OCI-LY3 (cell line): ENCODE results near the gene PALD1.
A peak's percentile ranks its signal among the peaks of the same experiment; 100 is the strongest.

Experiments
- H2AFZ ChIP-seq: fragments of 200-600, 300-600 bp; shearing (Covaris generic); 2 replicates; pipeline ENCODE4 v1.6.0; 2014; ENCODE audit warnings: antibody characterized with exemption, low read depth, low read length
- H3K27ac ChIP-seq: fragments of 200-600, 300-600 bp; sonication (generic); 2 replicates; pipeline ENCODE4 v1.5.1; 2014; ENCODE audit warnings: mild to moderate bottlenecking, low read length, moderate library complexity, mixed read lengths
- H3K27me3 ChIP-seq: fragments of 200-600, 300-600 bp; sonication (generic); 2 replicates; pipeline ENCODE4 v1.6.1; 2014; ENCODE audit warnings: low read depth, low read length, mixed read lengths
- H3K36me3 ChIP-seq: fragments of 200-600, 300-600 bp; sonication (generic); replicated peaks from 2 replicates; pipeline ENCODE3; 2014; ENCODE audit warnings: low read depth, low read length, mixed read lengths
- H3K4me1 ChIP-seq: fragments of 300-600, 200-600 bp; sonication (generic); 2 replicates; pipeline ENCODE4 v1.6.1; 2014; ENCODE audit warnings: low read length, mixed read lengths
- H3K4me2 ChIP-seq: fragments of 200-600, 300-600 bp; sonication (generic); 2 replicates; pipeline ENCODE4 v1.6.1; 2014; ENCODE audit warnings: low read length, mixed read lengths
- H3K4me3 ChIP-seq: fragments of 300-600, 200-600 bp; sonication (generic); 2 replicates; pipeline ENCODE4 v1.5.1; 2014; ENCODE audit warnings: antibody characterized with exemption, mild to moderate bottlenecking, low read length, moderate library complexity
- H3K79me2 ChIP-seq: fragments of 300-600, 200-600 bp; shearing (Covaris generic); 2 replicates; pipeline ENCODE4 v1.6.1; 2014; ENCODE audit warnings: mild to moderate bottlenecking, low read length, mixed read lengths
- H3K9ac ChIP-seq: fragments of 300-600, 200-600 bp; shearing (Covaris generic); 2 replicates; pipeline ENCODE4 v1.6.0; 2014; ENCODE audit warnings: mild to moderate bottlenecking, low read length, moderate library complexity
- H3K9me3 ChIP-seq: fragments of 200-600, 300-600 bp; shearing (Covaris generic); 2 replicates; pipeline ENCODE4 v1.6.1; 2014; ENCODE audit warnings: low read length, mixed read lengths; ENCODE audit not compliant: insufficient read depth
- H4K20me1 ChIP-seq: fragments of 200-600, 300-600 bp; sonication (generic); 2 replicates; pipeline ENCODE4 v1.6.1; 2016; ENCODE audit warnings: low read length, mixed read lengths; ENCODE audit not compliant: insufficient read depth
- CTCF ChIP-seq: fragments of 200-600, 300-600 bp; sonication (generic); IDR thresholded peaks from 2 replicates; pipeline ENCODE4 v1.5.1; 2014; ENCODE audit warnings: antibody characterized with exemption, low read length, low read depth
- EZH2phosphoT487 ChIP-seq: fragments of 200-600 bp; shearing (Covaris generic); IDR thresholded peaks from 2 replicates; pipeline ENCODE4 v1.6.1; 2018; ENCODE audit warnings: antibody characterized with exemption, mixed run types, low read depth

PALD1 gene

GRCh38 chr10:70541736-70542564 lies 63.4 kb downstream of the PALD1 start:
- Histone ChIP-seq H3K9ac (no peak overlapping the region), H3K4me2 (no peak overlapping the region), H3K27ac (no peak overlapping the region), H3K36me3 (peaks cover 3% of the 10 kb centered on the region), H4K20me1 (no peaks in the 10 kb centered on the region), H3K4me3 (no peak overlapping the region), H3K9me3 (no peaks in the 10 kb centered on the region), H3K79me2 (no peaks in the 10 kb centered on the region), H2AFZ (no peak overlapping the region), H3K27me3 (no peaks in the 10 kb centered on the region), H3K4me1 (peaks cover 10% of the 10 kb centered on the region; the same call in 1 of the 2 replicates)
- no peak for TF ChIP-seq CTCF
- no peak for TF ChIP-seq EZH2phosphoT487

- Histone ChIP-seq H3K36me3 (peaks cover 3% of the 10 kb centered on the region), H3K79me2 (no peaks in the 10 kb centered on the region), H3K4me3 (no peak overlapping the region), H3K4me1 (peaks cover 10% of the 10 kb centered on the region; the same call in 1 of the 2 replicates), H2AFZ (no peak overlapping the region), H3K9ac (no peak overlapping the region), H4K20me1 (no peaks in the 10 kb centered on the region), H3K4me2 (no peak overlapping the region), H3K27ac (no peak overlapping the region), H3K9me3 (no peaks in the 10 kb centered on the region), H3K27me3 (no peaks in the 10 kb centered on the region)
- TF ChIP-seq CTCF (0 out of 2 replicates have a peak, but pooled peaks have one; percentile 10), EZH2phosphoT487 (no peak)
Observed at GRCh38 chr10:70542565-70542938, 64.0 kb downstream of the PALD1 start.

GRCh38 chr10:70543911-70544310 lies 65.3 kb downstream of the PALD1 start:
- Histone ChIP-seq H3K79me2 (no peaks in the 10 kb centered on the region), H4K20me1 (no peaks in the 10 kb centered on the region), H3K27ac (no peak overlapping the region), H3K9ac (no peak overlapping the region), H3K27me3 (no peaks in the 10 kb centered on the region), H3K4me1 (peaks cover 10% of the 10 kb centered on the region; the same call in 1 of the 2 replicates), H3K36me3 (peaks cover 3% of the 10 kb centered on the region), H2AFZ (no peak overlapping the region), H3K4me3 (no peak overlapping the region), H3K4me2 (no peak overlapping the region), H3K9me3 (no peaks in the 10 kb centered on the region)
- no peak for TF ChIP-seq CTCF
- TF ChIP-seq EZH2phosphoT487, result no peak

- Histone ChIP-seq H3K4me2 (no peak overlapping the region), H3K9me3 (no peaks in the 10 kb centered on the region), H2AFZ (no peak overlapping the region), H4K20me1 (no peaks in the 10 kb centered on the region), H3K4me3 (no peak overlapping the region), H3K36me3 (peaks cover 3% of the 10 kb centered on the region), H3K4me1 (peaks cover 10% of the 10 kb centered on the region; the same call in 1 of the 2 replicates), H3K9ac (no peak overlapping the region), H3K27me3 (no peaks in the 10 kb centered on the region), H3K79me2 (no peaks in the 10 kb centered on the region), H3K27ac (no peak overlapping the region)
- TF ChIP-seq CTCF, result no peak
- TF ChIP-seq EZH2phosphoT487, result no peak
Observed at GRCh38 chr10:70544431-70545340, 66.1 kb downstream of the PALD1 start.
